Fibroblast of gingiva (primary cell): Measurements from ENCODE around the gene TUBB4B.

ENCODE experiments used
- DNase-seq: peaks from one replicate; pipeline ENCODE4 v3.0.0-alpha.2; 2011; ENCODE audit warnings: low read depth

Gene TUBB4B

DNA sequence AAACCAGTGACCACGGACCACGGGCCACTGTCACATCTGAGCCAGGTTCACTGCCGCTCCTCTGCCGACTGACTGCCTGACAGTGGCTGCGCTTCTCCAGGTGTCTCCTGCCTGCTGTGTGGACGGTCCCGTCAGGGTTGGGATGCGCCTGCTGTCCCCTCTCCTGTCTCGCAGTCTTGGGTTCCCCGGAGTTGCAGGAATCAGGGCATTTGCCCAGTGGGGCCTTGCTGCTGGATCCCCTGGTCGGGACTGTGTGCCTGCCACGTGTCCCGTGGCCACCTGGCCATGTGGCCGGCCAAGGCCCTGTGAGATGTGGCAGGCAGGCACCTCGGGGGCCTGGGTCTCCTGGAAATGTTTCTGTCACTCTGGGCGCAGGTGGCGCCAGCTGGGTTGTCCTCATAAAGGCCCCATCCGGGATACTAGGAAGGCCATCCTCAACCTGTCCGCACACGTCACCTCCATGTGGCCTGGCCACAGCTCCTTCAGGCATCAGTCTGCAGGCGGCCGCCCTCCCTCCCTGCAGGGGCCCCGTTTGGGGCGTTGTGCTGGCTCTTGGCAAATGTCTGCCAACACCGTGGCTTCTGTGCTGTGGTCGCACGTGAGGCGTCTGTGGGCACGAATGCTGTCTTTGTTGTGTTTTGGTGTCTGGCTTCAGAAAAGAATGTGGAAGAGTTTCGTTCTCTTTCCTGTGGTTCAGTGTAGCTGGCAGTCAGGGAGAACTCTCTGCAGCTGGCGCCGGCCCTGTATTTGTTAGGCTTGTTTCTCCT, 30.0 kb downstream of the TUBB4B start:
- no peak for DNase-seq

DNA sequence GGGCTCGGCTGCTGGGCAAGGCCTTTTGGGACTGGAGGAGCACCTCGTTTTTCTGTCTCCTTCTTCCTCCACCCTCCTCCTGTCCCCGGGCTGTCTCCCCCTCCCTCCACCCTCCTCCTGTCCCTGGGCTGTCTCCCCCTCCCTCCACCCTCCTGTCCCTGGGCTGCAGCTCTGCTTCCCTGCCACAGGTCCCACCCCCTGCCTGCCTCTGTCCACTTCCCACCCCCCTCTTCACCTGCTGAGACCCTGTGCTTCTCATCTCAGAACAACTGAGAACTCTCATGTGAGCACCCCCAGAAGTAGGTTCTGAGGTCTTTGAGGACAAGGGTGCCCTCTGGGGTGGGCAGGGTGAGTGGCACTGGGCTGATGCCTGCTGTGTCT, 30.6 kb downstream of the TUBB4B start:
- no peak for DNase-seq

DNA sequence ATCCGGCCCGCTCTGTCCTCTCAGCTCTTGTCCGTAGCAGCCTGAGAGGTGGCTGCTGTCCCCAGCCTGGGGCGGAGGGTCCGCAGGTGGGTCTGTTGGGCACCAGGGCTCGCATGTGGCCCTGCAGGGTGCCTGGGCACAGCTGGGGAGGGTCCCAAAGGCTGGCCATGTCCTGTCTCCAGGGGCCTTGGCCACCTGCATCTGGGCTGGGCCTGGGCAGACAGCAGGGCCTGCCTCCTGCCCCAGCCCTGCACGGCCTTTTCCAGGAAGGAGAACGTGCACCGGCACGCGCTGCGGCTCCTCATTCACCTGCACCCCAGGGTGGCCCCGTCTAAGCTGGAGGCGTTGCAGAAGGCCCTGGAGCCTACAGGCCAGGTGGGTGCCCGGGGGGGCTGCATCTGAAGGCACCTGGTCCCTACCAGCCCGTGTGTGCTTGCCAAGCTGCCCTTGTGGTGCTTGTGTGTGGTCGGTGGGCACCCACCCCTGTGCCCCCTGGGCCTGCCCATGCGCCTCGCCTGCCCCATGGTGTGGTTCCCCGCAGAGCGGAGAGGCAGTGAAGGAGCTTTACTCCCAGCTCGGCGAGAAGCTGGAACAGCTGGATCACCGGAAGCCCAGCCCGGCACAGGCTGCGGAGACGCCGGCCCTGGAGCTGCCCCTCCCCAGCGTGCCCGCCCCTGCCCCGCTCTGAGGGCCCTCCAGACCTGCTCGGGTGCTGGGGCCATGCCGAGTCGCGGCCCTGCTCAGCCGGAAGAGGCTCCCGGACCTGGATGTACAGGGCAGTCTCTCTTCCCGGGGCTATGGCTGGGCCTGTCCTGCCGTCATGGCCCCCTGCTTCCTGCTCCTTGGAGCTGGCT, 31.4 kb downstream of the TUBB4B start:
- no peak for DNase-seq

DNA sequence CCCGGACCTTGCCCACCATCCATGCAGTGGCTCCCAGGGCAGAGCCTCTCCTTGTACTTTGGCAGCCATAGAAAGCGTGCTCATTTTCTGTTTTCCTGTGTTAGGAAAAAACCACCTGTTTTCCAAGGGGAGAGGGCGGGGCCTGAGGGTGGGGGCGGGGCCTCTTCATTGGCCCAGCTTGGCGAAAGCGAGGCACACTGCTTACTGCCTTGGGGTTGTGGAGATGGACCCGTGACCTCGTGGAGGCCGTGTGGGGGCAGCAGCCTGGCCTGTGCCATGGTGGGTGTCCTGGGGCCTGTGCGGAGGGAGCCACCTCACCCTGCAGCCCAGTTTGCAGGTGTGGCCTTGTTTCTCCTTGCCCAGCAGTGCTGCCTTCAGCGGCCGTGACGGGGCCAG, 32.0 kb downstream of the TUBB4B start:
- DNase-seq: no peak

DNA sequence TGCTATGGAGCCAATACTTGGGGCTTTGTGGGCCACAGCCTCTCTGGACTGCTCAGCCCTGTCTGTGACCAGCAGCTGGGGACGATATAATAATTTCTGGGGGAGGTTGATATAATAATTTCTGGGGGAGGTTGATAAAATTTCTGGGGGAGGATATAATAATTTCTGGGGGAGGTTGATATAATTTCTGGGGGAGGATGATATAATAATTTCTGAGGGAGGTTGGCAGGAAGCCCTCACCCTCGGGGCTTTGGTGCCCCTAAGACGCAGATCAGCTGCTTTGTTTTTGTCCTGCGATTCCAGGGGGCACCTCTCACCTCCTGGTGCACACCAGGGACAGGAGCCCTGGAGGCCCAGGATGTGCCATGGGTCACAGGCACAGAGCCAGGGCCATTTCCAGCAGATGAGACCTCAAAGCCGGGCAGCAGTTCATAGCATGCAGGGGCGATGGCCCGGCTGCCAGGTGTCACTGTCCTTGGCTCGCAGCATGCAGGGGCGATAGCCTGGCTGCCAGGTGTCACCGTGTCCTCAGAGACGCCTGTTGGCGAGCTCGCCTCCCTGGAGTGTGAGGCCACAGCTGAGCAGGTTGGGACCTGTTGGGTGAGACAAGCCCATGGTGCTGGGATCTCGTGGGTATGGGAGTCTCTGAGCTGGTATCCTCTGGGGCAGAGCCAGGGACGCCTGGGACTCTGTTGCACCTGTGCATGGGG, 32.7 kb downstream of the TUBB4B start:
- DNase-seq: no peak

DNA sequence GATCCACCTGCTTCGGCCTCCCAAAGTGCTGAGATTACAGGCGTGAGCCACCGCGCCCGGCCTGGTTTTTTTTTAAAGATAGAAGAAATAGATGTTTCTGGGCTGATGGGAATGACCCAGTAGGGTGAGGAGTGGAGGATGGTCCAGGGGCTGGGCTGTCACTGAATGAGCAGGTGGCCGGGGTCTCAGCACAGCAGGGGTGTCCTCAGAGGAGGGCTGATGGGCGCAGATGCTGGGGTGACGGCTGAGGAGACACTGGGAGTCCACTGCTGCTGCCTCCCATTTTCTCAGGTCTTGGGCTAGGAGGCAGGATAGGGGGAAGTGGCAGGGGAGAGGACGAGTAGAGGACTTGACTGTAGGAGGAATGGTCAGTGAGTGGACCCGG, 34.1 kb downstream of the TUBB4B start:
- DNase-seq: no peak

DNA sequence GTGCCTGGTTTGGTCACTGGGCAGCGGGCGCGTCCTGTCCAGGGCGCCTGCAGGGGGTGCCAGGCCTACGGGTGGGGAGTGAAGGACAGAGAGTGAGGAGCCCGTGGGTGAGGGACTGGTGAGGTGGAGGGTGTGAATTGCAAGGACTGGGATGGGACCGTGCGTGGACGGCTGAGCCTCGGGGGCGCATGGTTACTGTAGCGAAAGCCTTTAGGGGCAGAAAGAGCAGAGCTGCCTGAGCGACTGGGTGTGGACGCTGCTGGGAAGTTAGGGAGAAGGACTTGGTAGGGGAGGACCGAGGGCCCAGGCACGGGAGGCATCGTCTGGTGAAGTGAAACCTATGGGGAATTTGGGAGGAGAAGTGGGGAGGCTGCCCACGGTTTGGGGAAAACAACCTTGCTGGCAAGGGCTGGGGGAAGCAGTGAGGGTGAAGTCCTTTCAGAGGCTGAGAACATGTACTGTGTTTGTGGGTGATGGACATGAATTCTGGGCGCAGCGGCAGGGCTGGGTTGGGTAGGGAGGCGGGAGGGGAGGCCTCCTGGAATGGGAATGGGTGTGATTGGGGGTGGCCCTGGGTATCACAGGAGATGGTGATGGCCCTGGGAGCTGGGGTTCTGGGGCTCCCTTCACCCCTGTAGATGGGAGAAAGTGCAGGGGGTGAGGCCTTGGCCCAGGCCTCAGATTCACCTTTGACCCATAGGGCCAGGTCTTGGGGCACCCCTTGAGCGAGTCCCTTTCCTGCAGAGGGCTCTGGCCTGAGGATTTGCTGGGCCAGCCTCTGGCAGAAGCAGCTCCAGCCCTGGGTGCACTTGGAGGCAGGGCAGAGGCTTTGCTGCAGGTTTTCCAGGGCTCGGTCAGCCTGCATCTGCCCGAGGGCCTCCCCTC, 34.7 kb downstream of the TUBB4B start:
- no peak for DNase-seq

DNA sequence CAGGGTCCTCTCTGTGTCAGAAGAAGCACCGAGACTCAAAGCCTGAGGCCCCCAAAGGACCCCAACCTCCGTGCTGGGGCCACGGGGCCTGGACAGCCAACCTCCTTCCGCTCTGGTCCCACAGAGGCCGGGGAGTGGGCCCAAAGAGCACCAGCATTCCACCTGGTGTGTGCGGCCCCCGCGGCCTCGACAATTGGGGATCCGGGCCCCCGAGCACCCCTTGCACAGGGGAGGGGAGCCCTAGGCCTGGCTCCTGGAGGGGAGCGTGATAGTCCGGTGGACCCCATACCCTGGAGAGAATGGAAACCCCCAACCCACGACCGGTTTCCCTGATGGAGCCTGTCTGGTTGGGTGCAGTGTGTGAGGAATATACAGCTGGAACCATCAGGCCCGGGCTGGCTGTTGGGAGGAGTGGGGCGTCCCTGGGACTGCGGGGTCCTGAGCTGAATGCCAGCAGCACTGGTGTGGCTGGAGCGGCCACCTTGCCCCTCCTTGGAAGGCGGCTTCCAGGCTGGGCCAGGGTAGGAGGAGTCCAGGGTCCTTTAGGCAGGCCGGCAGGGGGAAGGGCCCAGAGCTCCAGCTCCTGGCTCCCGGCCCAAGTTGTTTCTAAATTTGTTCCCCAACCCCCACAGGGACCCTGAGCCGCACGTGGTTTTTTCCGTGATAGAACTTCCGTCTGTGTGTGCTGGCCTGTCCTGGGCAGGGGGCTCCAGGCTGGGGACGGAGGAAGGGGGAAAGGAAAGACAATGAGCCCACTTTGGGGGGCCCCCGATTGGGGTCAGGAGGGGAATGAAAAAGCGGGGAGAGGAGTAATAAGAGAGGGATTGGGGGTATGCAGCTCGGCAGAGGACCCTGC, 35.6 kb downstream of the TUBB4B start:
- peak; percentile 63 for DNase-seq

DNA sequence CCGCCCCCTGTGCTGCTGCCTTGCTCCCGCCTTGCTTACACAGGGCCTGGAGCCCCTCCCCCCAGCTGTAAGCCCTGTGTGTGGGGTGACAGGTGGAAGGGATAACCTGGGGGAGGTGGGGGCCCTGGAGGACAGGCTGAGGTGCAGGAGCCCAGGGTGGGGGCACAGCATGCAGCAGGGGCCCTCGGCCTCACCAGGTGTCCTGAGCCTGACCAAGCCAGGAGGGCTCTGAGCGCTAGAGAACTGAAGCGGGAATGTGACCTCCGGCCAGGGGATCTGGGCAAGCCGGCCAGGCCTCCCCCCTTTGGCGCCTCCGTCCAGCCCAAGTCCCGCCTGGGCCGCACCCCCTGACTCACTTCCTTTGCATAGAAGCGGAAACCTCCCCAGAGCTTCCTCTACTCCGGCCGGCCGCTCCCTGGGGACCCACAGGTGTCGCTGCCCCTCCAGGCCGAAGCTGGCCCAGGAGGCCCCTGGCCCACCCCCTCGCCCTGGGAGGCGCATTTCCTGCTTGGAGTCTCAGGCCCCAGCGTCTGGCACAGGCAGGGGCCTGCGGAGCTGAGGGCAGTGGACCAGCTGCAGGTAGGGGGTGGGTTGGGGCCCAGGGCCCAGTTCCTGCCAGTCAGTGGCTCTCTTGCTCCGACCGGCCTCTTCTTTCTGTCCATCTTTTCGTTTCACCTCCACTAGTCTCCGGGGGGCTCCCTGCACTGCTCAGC, 36.4 kb downstream of the TUBB4B start, which contains the start of gene TOR4A:
TOR4A (plus strand) TSS at position 398 of the 713 bp plus-strand sequence. CDS start 964 bp downstream, outside the sequence.
- DNase-seq: peak; percentile 75

DNA sequence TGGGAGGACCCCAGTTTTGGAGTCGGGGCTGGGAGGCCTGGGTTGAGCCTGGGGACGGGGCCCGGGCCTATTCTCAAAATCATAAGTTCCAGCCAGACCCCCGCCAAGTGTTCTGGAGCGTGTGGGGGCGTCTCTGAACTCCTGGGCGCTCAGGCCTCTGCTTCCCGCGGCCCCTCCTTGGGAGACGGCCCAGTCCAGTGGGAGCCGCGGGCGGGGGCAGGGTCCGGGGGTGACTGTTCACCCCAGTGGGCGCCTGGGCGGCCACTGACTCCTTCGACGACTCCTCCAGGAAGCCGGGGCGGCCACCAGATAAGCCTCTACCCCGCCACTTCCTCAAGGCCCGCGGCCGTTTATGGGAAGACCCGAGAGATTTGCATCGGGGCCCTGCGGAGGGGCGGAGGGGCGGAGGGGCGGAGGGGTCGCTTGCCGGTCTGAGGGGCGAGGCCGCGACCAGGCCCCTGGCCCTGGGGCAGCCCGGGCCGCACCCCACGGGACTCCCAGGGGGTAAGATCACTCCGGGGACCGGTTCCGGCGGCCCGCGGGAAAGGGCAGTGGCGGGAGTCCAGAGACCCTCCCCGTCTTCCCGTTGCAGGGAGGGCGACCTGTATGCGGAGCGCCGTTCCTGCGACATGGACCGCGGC, 37.1 kb downstream of the TUBB4B start:
- no peak for DNase-seq

DNA sequence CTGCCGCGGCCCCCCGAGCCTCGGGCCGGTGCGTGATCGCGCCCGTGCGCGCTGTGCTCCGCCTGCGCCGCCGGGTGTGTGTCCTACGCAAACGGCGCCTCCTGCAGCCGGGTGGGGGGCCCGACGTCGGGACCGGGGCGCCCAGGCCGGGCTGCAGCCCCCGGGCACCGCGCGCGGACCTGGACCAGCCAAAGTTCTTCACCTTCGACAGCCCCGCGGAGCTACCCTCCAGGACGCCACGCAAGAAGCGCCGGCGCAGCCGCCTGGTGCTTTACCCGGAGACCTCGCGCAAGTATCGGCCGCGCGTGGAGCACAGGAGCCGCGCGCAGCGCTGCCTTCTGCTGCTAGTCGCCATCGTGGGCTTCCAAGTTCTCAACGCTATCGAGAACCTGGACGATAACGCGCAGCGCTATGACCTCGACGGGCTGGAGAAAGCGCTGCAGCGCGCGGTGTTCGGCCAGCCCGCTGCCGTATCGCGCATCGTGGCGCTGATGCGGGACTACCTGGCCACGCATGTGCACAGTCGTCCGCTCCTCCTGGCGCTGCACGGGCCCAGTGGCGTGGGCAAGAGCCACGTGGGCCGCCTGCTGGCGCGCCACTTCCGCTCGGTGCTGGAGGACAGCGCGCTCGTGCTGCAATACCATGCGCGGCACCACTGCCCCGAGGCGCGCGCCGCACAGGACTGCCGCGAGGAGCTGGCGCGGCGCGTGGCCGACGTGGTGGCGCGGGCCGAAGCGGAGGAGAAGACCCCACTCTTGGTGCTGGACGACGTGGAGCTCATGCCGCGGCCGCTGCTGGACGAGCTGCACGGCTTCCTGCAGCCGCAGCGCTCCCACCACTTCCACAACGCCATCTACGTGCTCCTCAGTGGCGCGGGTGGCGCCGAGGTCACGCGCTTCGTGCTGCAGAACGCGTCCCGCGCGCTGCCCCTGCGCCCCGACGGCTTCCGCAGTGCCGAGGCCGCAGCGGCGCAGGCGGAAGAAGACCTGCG, 37.9 kb downstream of the TUBB4B start:
- no peak for DNase-seq

DNA sequence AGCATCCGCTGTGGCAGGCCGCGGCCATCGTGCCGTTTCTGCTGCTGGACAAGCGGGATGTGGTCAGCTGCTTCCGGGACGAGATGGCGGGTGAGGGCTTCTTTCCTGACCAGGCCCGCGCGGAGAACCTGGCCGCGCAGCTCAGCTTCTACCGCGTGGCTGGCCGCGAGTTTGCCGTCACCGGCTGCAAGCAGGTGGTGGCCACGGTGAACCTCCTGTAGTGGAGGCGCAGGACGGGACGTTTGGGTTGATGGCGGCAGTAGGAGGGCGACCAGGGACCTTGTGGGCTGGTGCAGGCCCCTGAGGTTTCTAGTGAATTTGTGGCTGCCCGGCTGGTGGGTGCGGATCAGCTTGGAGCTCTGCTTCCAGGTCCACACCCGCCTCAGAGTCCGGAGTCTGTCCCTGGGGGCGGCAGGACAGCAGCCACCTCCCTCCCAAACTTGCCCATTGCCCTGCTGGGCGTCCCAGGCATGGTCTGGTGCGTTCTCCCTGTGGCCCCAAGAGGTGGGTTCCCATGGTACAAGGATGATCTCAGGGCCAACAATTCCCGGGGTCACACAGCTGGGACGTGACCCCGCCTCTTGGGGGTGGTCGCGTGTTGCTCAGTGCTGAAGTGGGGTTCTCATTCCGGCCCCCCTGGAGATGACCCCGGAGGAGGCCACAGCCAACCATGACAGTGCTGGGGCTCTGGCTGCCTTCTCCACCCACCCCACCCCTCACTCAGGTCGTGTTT, 38.8 kb downstream of the TUBB4B start:
- no peak for DNase-seq

DNA sequence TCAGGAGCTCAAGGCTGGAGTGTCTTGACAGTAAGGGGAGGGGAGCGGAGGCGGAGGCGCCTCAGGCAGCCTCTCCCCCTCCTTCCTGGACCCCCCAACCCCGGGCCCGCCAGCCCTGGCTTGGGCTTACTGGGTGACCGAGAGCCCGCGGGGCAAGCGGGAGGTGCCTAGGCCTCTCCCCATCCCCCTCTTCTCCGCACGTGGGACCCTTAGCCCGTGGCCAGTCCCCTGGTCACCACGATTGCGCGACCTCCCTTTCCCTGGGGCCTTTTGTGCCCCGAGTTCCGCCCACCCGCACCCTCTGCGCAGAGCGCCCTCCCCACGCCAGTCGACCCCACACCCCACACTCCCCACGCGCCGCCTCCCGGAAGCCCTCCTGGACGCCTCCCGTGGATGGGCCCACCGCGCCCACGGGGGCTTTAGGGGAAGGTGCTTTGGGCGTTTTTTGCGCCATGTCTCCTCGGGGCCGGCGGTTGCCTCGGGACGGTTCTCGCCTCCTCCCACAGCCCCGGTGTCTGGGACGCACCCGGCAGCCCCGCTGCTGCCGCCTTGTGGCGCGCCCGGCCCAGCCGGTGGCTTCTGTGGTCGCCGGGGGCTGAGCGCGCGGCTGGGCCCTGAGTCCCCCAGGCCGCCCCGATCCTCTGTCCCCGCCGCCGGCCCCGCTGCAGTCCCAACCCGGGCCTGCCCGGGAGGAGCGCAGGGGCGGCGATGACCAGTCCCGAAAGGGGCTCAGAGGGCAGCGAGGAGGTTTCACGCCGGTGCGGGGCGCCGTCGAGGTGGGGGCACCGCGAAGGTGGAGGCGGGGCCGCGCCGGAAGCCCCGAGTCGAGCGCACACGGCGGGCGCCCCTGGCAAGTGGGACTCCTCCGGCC, 39.6 kb downstream of the TUBB4B start:
- DNase-seq: no peak

DNA sequence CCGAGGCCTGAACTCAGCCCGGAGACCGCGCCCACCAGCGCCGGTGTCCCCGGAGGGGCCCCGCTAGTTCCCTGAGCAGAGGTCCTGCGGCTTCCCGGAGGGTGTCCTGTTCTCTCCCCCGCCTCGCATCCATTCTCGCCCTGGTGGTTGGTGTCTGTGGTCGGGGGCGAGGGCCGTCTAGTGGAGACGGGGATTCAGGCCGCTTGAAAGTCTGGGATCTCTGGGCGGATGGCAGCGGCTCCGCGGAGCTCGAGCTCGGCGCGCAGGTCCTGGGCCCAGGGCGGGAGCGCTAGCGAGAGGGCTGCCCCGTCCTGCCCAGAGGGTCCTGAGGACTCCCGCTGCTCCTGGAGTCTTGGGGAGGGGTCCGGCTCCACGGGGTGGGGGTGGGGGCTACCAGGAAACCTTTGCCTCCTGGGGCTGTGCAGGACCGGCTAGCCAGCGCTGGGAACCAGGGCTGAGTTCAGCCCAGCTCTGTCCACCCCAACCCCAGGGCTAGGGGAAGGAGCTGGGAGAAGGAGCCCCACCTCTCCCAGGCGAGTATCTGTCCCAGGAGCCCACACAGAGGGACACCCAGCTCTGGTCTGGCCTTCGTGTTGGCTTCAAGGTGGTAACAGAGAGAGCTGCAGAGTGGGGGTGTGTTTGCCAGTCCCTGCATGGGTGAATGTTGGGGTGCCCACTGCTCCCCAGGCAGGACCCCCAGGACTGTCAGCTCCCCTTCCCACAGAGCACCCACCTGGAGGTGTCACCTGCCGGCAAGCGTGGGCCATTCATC, 40.4 kb downstream of the TUBB4B start:
- DNase-seq: no peak

DNA sequence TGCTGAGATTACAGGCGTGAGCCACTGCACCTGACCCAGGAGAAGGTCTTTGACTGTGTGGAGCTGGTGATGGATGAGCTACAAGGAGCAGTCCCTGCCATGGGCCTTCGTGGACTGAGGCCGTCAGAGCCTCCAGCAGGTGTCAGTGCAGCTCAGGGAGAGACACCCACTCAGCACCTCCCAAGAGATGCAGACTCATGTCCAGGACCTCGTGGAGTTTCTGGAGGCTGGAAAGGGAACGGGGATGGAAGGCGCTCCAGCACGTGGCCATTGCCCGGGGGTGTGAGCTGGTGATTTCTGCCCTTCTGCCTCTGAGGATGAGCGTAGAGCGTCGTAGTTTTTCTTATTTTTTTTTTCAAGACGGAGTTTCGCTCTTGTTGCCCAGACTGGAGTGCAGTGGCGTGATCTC, 45.9 kb downstream of the TUBB4B start:
- peak; percentile 26 for DNase-seq

DNA sequence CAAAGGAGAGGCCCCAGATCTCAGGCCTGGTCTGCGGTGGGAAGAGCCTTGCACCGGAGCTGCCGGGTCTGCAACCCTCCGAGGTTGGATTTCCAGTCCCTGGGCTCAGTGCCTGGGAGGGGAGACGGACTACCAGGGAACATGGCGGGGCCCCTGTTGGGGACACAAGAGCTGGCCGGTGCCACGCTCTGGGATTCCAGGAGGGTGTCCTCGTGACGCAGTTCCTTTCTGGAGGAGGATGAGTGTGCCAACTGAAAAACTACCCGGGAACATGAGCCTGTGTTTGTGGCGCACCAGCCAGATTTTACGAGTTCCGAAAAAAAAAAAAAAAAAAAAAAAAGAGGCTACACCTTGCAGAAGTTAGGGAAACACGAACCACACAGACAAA, 52.0 kb downstream of the TUBB4B start:
- DNase-seq: no peak
